ENCODE data around the gene LSP1. TPM values are rescaled to one million over a fixed set of nuclear protein-coding genes. Genes with fewer than 3 reads are reported as not detected.

Gene LSP1
- total and polyA plus RNA-seq, 2 of the 4 experiments (the other 2 are of a cell fraction), result not detected

DNA sequence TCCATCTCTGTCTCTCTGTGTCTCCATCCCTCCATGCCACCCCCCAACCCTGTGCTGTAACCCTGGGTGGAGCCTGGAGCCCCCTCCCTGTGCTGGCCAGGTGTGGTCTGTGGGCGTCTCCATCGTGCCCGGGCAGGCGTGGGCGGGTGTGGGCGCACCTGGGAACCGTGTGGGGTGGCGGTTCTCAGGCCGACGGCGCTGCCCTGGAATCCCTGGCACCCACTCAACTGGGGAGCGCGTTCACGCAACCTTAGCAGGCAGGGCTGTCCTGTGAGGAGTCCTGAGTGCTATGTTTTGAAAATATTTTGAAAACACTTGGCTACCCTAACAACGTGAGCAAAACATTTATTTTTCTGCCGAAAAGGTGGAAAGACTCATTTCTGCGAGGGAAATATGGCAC lies 71.3 kb downstream of the LSP1 start:
- dilution Hi-C loops (cut with HindIII; ENCODE audit: low sequenced_read_pairs, unreplicated experiment), result no loop called here
- Histone ChIP-seq H3K4me1 (ENCODE audit: control insufficient read depth, insufficient read depth, low read length) (no peaks in the 10 kb centered on the region), H2AK9ac (replicated peaks; ENCODE audit: low read depth, low read length, poor library complexity) (no peak overlapping the region), H3K56ac (ENCODE audit: extremely low read depth, insufficient read depth, low read length) (no peak overlapping the region), H3K18ac (ENCODE audit: low read depth, low read length) (no peak overlapping the region), H2BK15ac (ENCODE audit: low read depth, low read length) (no peak overlapping the region), H3K23ac (ENCODE audit: low read depth, low read length) (no peak overlapping the region), H3K79me1 (ENCODE audit: low read depth in 1 of 2, low read length in 2 of 2) (no peaks in the 10 kb centered on the region), H2BK5ac (ENCODE audit: low read depth, low read length, poor library complexity, severe bottlenecking) (no peak overlapping the region), H3K4me3 (ENCODE audit: insufficient read depth, low read depth, low read length) (no peak overlapping the region), H4K91ac (ENCODE audit: insufficient read depth, low read depth, low read length) (no peak overlapping the region), H3K9ac (ENCODE audit: low read depth, low read length) (no peak overlapping the region), H4K20me1 (ENCODE audit: insufficient read depth, low read length) (no peaks in the 10 kb centered on the region), H3K4ac (ENCODE audit: low read depth, low read length) (no peak overlapping the region), H3K36me3 (ENCODE audit: control insufficient read depth, insufficient read depth, low read length) (no peaks in the 10 kb centered on the region), H2BK120ac (ENCODE audit: low read depth, low read length) (no peak overlapping the region), H2AFZ (replicated peaks; ENCODE audit: low read length, poor library complexity) (no peak overlapping the region), H2AK5ac (ENCODE audit: low read depth, low read length) (no peak overlapping the region), H3K9me3 (ENCODE audit: control insufficient read depth, insufficient read depth, low read length) (no peaks in the 10 kb centered on the region), H3K4me2 (ENCODE audit: low read depth, low read length) (no peak overlapping the region), H2BK20ac (ENCODE audit: low read depth, low read length) (no peak overlapping the region), H4K5ac (ENCODE audit: low read depth, low read length) (no peak overlapping the region), H3K27ac (ENCODE audit: insufficient read depth, low read length) (no peak overlapping the region), H3K14ac (replicated peaks; ENCODE audit: low read depth, low read length) (no peak overlapping the region), H4K8ac (ENCODE audit: low read depth in 2 of 2, low read length in 2 of 2) (no peak overlapping the region), H3K27me3 (ENCODE audit: control insufficient read depth, insufficient read depth, low read length) (peaks cover 12% of the 10 kb centered on the region), H3K9me1 (ENCODE audit: insufficient read depth, low read length) (no peaks in the 10 kb centered on the region)
- WGBS, 2 experiments (ENCODE audit: extremely low coverage in 2 of 2, insufficient read length in 1 of 2), result 51% methylated on average over 3 of the region's 17 CpGs; no CpG with 5 or more reads in 1 of the 2 experiments
- in situ Hi-C loops (cut with MboI; ENCODE audit: low sequenced_read_pairs), result no loop called here
- no peak for ATAC-seq (ENCODE audit: low read depth)
- no peak for TF ChIP-seq BHLHE40 (IDR thresholded peaks at IDR 0.05; ENCODE audit: low read depth, low read length)
- no peak for TF ChIP-seq MXI1 (IDR thresholded peaks at IDR 0.05; ENCODE audit: borderline replicate concordance, low read depth, low read length)
- TF ChIP-seq MAZ (IDR thresholded peaks at IDR 0.05; ENCODE audit: borderline replicate concordance, low read depth, low read length), result no peak
- no peak for TF ChIP-seq RAD21 (IDR thresholded peaks at IDR 0.05; ENCODE audit: low read length)
- TF ChIP-seq CEBPB (IDR thresholded peaks at IDR 0.05; ENCODE audit: low read depth, low read length), result no peak
- no peak for TF ChIP-seq CHD1 (IDR thresholded peaks at IDR 0.05; ENCODE audit: low read depth, low read length)
- TF ChIP-seq, protein P1, sequence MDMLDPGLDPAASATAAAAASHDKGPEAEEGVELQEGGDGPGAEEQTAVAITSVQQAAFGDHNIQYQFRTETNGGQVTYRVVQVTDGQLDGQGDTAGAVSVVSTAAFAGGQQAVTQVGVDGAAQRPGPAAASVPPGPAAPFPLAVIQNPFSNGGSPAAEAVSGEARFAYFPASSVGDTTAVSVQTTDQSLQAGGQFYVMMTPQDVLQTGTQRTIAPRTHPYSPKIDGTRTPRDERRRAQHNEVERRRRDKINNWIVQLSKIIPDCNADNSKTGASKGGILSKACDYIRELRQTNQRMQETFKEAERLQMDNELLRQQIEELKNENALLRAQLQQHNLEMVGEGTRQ (IDR thresholded peaks at IDR 0.05; ENCODE audit: low read depth, low read length), result no peak
- no peak for TF ChIP-seq NFE2L2 (IDR thresholded peaks at IDR 0.05; ENCODE audit: low read depth, low read length)
- TF ChIP-seq RFX5 (IDR thresholded peaks at IDR 0.05; ENCODE audit: low read depth, low read length), result no peak
- TF ChIP-seq, protein P2, sequence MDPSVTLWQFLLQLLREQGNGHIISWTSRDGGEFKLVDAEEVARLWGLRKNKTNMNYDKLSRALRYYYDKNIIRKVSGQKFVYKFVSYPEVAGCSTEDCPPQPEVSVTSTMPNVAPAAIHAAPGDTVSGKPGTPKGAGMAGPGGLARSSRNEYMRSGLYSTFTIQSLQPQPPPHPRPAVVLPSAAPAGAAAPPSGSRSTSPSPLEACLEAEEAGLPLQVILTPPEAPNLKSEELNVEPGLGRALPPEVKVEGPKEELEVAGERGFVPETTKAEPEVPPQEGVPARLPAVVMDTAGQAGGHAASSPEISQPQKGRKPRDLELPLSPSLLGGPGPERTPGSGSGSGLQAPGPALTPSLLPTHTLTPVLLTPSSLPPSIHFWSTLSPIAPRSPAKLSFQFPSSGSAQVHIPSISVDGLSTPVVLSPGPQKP (IDR thresholded peaks at IDR 0.05; ENCODE audit: borderline replicate concordance, low read depth, low read length), result no peak
- TF ChIP-seq FOS (IDR thresholded peaks at IDR 0.05; ENCODE audit: low read depth, low read length), result no peak
- no peak for TF ChIP-seq RCOR1 (IDR thresholded peaks at IDR 0.05; ENCODE audit: insufficient replicate concordance, low read length)
- TF ChIP-seq MAFK (IDR thresholded peaks at IDR 0.05; ENCODE audit: low read depth, low read length), result no peak
- TF ChIP-seq SMC3 (IDR thresholded peaks at IDR 0.05; ENCODE audit: low read depth, low read length), result no peak
- TF ChIP-seq POLR2A (IDR thresholded peaks at IDR 0.05; ENCODE audit: low read depth, low read length), result no peak
- TF ChIP-seq, protein P3, sequence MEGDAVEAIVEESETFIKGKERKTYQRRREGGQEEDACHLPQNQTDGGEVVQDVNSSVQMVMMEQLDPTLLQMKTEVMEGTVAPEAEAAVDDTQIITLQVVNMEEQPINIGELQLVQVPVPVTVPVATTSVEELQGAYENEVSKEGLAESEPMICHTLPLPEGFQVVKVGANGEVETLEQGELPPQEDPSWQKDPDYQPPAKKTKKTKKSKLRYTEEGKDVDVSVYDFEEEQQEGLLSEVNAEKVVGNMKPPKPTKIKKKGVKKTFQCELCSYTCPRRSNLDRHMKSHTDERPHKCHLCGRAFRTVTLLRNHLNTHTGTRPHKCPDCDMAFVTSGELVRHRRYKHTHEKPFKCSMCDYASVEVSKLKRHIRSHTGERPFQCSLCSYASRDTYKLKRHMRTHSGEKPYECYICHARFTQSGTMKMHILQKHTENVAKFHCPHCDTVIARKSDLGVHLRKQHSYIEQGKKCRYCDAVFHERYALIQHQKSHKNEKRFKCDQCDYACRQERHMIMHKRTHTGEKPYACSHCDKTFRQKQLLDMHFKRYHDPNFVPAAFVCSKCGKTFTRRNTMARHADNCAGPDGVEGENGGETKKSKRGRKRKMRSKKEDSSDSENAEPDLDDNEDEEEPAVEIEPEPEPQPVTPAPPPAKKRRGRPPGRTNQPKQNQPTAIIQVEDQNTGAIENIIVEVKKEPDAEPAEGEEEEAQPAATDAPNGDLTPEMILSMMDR (conservative IDR thresholded peaks at IDR 0.05; ENCODE audit: low read depth, low read length), result no peak
- DNase-seq, result no peak
- POLR2A ChIA-PET (ENCODE audit: unreplicated experiment), result no interaction called here
- CTCF ChIA-PET, result no interaction called here
- intact Hi-C loops (cut with micrococcal nuclease), result no loop called here
- BruUV-seq (replicated peaks), result no TSS peak
